Mucosa of rectum (tissue), 2 donors: ENCODE data around the gene URI1.
"Not testable (repeated sequence)": the region's sequence is repeated elsewhere in the genome, so short reads cannot be mapped to it uniquely, and the experiment has no call there.

Experiments
- H3K27ac ChIP-seq, 2 donors: one replicate each; pipeline ENCODE4 v1.7.0; 2013; ENCODE audit warnings: inconsistent platforms in 2 of 2, low read depth in 2 of 2, low read length in 2 of 2
- H3K27me3 ChIP-seq, 2 donors: one replicate each; pipeline ENCODE4 v1.7.0; 2013; ENCODE audit warnings: low read length in 2 of 2; ENCODE audit not compliant: control insufficient read depth in 2 of 2, insufficient read depth in 2 of 2
- H3K36me3 ChIP-seq, 2 donors: one replicate each; pipeline ENCODE4 v1.7.0; 2013; ENCODE audit warnings: low read length in 2 of 2; ENCODE audit not compliant: control insufficient read depth in 2 of 2, insufficient read depth in 2 of 2
- H3K4me1 ChIP-seq, 2 donors: one replicate each; pipeline ENCODE4 v1.7.0; 2013; ENCODE audit warnings: low read length in 2 of 2, mild to moderate bottlenecking in 1 of 2; ENCODE audit not compliant: control insufficient read depth in 2 of 2, insufficient read depth in 2 of 2
- H3K4me3 ChIP-seq, 2 donors: one replicate each; pipeline ENCODE4 v1.7.0; 2013; ENCODE audit warnings: low read length in 2 of 2
- H3K9ac ChIP-seq, 2 donors: one replicate each; pipeline ENCODE4 v1.7.0; 2013; ENCODE audit warnings: low read length in 2 of 2, low read depth in 1 of 2, mild to moderate bottlenecking in 1 of 2
- H3K9me3 ChIP-seq, 2 donors: one replicate each; pipeline ENCODE4 v1.7.0; 2013; ENCODE audit warnings: low read length in 2 of 2; ENCODE audit not compliant: control insufficient read depth in 2 of 2
- donor health status: healthy.
- donor health status: Normal muscosa, but diverticular disease.

Gene URI1

DNA sequence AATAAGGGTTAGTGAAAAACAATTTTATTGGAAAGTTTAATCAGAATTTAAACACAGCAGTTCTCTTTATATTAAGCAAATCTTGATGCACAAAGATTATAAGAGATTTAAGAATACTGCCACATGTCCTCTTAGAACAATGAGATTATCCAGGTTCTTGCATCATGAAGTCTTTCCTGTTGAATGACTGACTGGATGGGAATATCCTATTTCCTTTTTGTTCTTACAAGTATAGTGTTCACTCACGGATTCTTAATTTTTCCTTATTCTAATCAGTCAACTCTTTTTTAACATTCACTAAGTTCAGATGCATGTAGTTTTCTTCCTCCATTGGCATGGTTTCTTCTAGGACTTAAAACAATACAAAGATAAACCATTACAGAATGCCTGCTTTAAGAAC is 10.1 kb downstream of the URI1 start:
- Histone ChIP-seq H3K4me1 (no peaks in the 10 kb centered on the region), H3K27me3 (no peaks in the 10 kb centered on the region), H3K9ac (no peak overlapping the region), H3K9me3 (no peaks in the 10 kb centered on the region), H3K36me3 (peaks cover 0 to 2% of the 10 kb centered on the region in 2 donors), H3K27ac (no peak overlapping the region), H3K4me3 (no peak overlapping the region)

DNA sequence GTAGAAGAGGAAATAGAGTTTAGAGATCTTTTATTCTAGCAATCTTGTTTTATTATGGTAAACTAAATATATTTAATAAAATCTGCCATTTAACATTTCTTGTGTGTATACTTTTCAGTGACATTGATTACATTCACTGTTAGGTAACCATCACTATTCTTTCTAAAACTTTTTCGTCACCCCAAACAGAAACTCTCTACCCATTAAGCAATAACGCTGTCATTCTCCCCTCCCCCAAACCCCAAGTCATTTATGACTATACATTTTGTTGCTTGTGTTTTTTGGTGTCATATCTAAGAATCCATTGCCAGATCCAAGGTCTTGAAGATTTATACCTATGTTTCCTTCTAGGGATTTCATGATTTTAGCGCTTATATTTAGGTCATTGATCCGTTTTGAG is 10.6 kb downstream of the URI1 start:
- H3K27me3 ChIP-seq = no peaks in the 10 kb centered on the region
- H3K27ac ChIP-seq = no peak overlapping the region
- peaks cover 0 to 2% of the 10 kb centered on the region in 2 donors for H3K36me3 ChIP-seq
- no peaks in the 10 kb centered on the region for H3K4me1 ChIP-seq
- no peak overlapping the region for H3K9ac ChIP-seq
- H3K4me3 ChIP-seq = no peak overlapping the region
- no peaks in the 10 kb centered on the region for H3K9me3 ChIP-seq

DNA sequence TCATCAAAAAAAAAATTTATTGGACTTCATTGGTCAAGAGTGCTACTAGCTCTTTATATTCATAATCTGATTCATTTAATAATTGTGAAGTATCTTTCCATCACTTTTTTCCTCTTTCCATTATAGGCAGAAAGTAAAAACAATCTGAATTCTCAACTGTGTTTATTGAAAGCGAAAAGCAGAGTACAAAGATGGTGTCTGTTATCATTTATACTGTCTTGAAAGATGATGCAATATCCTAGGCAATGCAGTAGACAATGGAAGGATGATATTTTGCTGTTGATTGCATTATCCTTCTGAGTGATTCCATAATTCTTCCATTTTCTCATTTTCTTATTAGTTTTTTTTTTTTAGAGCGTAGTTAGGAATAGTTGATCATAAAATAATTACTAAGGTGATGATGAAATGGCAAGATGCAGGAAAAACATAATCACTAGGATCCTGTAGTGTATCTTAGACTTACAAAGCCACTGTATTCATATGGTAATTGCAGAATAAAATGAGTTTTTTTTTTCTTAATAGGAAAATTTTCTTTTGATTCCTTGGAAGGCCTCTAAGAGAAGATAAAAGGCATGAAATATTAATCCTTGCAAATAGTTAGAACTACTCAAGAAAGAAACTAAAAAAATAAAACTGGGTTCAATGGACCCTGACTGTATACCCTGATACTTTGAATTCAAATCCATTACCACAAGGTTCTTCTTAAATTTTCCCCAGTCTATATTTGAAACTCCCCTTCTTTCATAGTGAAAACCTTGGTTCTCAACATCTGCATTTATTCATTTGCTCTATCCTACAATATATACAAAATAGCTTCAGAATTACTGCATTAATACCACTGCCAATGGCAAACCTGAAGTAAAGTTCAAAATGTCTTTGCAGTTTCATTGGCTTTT is 11.6 kb downstream of the URI1 start:
- H3K9ac ChIP-seq = no peak overlapping the region
- no peaks in the 10 kb centered on the region for H3K4me1 ChIP-seq
- no peaks in the 10 kb centered on the region for H3K27me3 ChIP-seq
- no peak overlapping the region for H3K27ac ChIP-seq
- H3K36me3 ChIP-seq = peaks cover 0 to 2% of the 10 kb centered on the region in 2 donors
- no peak overlapping the region for H3K4me3 ChIP-seq
- H3K9me3 ChIP-seq = no peaks in the 10 kb centered on the region

DNA sequence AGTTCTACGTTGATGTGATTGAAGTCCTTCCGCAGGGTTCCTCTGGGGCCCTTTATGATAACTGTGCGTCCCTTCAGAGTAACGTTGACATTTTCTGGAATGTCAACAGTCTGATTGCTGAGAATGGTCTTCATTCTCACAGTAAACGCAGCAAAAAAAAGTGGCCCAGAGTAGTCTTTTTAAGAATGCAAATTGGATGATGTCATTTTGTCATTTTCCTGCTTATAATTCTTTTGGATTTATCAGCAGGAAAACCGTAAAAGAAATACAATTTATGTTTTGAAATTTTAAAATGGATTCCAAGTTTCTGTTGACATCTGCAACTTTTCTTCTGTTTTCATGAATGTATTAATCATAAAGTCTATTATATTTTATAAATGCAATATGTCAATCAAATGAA is 14.8 kb downstream of the URI1 start:
- no peaks in the 10 kb centered on the region for H3K4me1 ChIP-seq
- no peak overlapping the region for H3K27ac ChIP-seq
- H3K27me3 ChIP-seq = no peaks in the 10 kb centered on the region
- H3K4me3 ChIP-seq = no peak overlapping the region
- H3K9ac ChIP-seq = no peak overlapping the region
- H3K9me3 ChIP-seq = no peaks in the 10 kb centered on the region
- no peaks in the 10 kb centered on the region for H3K36me3 ChIP-seq

DNA sequence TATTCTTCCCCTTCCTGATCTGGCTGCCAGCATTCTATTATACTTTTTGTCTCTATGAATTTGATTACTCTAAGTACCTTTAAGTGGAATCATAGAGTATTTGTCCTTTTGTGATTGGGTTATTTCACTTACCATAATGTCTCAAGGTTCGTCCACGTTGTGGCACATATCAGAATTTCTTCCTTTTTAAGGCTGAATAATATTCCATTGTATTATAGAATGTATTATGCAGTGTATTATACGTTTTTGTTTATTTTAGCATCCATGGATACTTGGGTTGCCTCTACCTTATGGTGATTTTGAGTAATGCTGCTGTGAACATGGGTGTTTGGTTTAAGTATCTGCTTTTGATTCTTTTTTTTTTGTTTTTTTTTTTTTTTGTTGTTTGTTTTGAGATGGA is 19.3 kb downstream of the URI1 start:
- H3K27ac ChIP-seq = no peak overlapping the region
- H3K4me1 ChIP-seq = no peaks in the 10 kb centered on the region
- no peak overlapping the region for H3K4me3 ChIP-seq
- H3K27me3 ChIP-seq = no peaks in the 10 kb centered on the region
- H3K9me3 ChIP-seq = no peaks in the 10 kb centered on the region
- H3K36me3 ChIP-seq = no peaks in the 10 kb centered on the region
- no peak overlapping the region for H3K9ac ChIP-seq

DNA sequence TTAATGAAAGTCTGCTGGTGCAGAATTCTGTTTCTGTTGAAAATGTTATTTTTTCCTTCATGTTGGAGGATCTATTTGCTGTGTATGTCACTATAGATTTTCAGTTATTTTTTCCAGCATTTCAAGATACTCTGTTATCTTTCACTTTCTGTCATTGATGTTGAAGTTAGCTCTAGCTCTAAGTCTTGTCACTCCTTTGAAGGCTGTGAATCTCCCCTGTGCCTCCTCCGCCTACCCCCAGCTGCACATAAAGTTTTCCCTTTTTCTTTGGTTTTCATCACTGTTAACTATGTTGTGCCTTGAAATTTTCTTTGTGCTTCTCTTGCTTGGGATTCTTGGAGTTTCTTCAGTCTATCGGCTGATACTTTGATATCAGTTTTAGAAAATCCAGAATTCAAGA is 20.8 kb downstream of the URI1 start:
- H3K36me3 ChIP-seq = no peaks in the 10 kb centered on the region
- H3K4me3 ChIP-seq = no peak overlapping the region
- H3K4me1 ChIP-seq = peaks cover 0 to 8% of the 10 kb centered on the region in 2 donors
- H3K27ac ChIP-seq = no peak overlapping the region
- no peak overlapping the region for H3K9ac ChIP-seq
- H3K27me3 ChIP-seq = no peaks in the 10 kb centered on the region
- no peaks in the 10 kb centered on the region for H3K9me3 ChIP-seq

DNA sequence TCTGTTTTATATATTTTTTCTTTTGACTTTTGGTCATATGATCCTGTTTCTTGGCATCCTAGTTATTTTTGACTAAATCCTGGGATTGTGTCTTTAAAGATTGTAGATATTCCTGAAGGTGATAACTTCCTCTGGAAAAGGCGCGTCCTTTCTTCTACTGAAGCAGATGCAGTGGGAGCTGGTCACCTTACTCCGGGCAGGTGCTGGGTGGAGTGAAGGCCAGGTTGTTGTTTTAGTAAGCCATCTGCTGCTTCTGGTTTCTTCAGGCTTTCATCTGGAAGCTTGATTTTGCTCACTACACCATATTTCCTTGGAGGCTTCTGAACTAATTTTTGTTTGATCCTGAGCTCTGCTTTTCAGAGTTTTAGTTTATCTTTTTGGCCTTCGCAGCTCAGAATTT is 21.5 kb downstream of the URI1 start:
- Histone ChIP-seq H3K4me1 (peaks cover 0 to 8% of the 10 kb centered on the region in 2 donors), H3K27ac (no peak overlapping the region), H3K9ac (no peak overlapping the region)

DNA sequence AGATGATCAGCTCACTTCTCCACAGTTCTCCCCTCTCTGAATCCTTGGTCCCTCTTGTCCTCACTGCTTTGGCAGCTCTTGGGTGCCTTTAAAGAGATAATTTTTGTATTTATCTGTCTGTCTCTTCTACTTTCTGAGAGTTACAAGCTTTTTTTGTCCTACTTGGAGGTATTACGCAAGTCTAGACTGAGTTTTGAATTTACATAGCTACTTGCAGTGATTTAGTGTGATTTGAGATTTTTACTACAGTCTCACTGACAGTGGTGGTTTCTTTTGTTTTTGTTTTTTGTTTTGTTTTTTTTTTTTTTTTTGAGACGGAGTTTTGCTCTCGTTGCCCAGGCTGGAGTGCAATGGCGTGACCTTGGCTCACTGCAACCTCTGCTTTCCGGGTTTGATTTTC is 22.1 kb downstream of the URI1 start:
- Histone ChIP-seq H3K27ac (no peak overlapping the region), H3K27me3 (no peaks in the 10 kb centered on the region), H3K4me1 (peaks cover 0 to 8% of the 10 kb centered on the region in 2 donors), H3K36me3 (no peaks in the 10 kb centered on the region), H3K9me3 (no peaks in the 10 kb centered on the region), H3K9ac (no peak overlapping the region), H3K4me3 (no peak overlapping the region)

More for the DNA sequence above, 21.5 kb downstream of the URI1 start:
- Histone ChIP-seq H3K36me3 (no peaks in the 10 kb centered on the region), H3K9me3 (no peaks in the 10 kb centered on the region), H3K4me3 (no peak overlapping the region), H3K27me3 (no peaks in the 10 kb centered on the region)

DNA sequence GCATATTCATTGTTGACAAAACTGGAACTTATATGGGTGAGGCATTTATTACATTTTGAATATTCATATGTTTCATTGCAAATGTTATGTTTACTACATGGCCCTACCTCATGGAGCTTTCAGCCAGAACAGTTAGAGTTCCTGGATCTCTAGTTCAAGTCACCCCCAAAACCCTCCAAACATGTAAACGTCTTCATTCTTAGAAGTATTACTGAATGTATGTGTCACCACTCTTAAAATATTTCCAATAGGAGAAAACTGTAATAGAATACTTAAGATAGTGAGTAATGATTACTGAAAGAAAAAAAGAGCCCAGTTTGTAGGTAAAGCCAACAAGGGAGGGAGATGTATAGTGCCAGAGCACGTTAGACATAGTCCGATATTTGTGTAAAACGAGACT is 23.5 kb downstream of the URI1 start:
- Histone ChIP-seq H3K4me1 (peaks cover 0 to 8% of the 10 kb centered on the region in 2 donors), H3K27me3 (no peaks in the 10 kb centered on the region), H3K9ac (no peak overlapping the region), H3K36me3 (no peaks in the 10 kb centered on the region), H3K27ac (no peak overlapping the region), H3K9me3 (no peaks in the 10 kb centered on the region), H3K4me3 (no peak overlapping the region)

DNA sequence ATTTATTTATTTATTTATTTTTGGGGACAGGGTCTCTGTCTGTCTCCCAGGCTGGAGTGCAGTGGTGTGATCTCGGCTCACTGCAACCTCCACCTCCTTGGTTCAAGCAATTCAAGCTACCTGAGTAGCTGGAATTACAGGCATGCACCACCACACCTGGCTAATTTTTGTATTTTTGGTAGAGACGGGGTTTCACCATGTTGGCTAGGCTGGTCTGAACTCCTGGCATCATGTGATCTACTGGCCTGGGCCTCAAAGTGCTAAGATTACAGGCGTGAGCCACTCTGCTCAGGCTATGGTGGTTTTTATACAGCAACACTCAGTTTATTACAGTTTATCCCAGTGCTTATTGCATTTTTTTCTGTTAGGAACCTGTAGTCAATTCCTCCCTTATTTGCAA is 24.1 kb downstream of the URI1 start:
- H3K4me1 ChIP-seq, H3K4me3 ChIP-seq, H3K27me3 ChIP-seq, H3K9ac ChIP-seq, H3K9me3 ChIP-seq, H3K27ac ChIP-seq, H3K36me3 ChIP-seq: not testable (repeated sequence)
